ES-I3 (cell line): Measurements from ENCODE around the gene ZFP90.

Source experiments
- H3K36me3 ChIP-seq: 2 replicates; pipeline ENCODE4 v1.6.1; 2013; ENCODE audit warnings: mild to moderate bottlenecking, low read length, control low read depth, moderate library complexity; ENCODE audit not compliant: insufficient read depth
- H3K4me1 ChIP-seq: 2 replicates; pipeline ENCODE4 v1.6.1; 2013; ENCODE audit warnings: mild to moderate bottlenecking, control low read depth, low read length; ENCODE audit not compliant: insufficient read depth
- H3K9ac ChIP-seq: 2 replicates; pipeline ENCODE4 v1.6.1; 2013; ENCODE audit warnings: low read depth, mild to moderate bottlenecking, low read length, moderate library complexity
- H3K9me3 ChIP-seq: 2 replicates; pipeline ENCODE4 v1.6.1; 2013; ENCODE audit warnings: mild to moderate bottlenecking, low read length, moderate library complexity; ENCODE audit not compliant: control insufficient read depth, insufficient read depth

ZFP90 gene

DNA sequence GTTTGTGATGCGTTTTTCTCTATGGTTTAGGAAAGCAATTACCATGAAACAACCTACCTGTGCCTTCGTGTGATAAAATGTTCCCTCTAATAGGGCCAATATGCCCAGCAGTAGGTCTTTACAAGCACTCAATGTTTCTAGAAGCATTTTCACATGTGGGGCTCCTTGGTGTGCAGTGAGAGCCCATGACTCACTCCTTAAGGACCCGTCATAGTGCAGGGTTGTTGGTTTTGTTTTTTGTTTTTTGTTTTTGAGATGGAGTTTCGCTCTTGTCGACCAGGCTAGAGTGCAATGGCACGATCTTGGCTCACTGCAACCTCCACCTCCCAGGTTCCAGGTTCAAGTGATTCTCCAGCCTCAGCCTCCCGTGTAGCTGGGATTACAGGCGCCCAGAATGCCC is 31.1 kb upstream of the ZFP90 start:
- Histone ChIP-seq H3K9me3 (no peaks in the 10 kb centered on the region), H3K4me1 (peaks cover 5% of the 10 kb centered on the region), H3K9ac (no peak overlapping the region), H3K36me3 (no peaks in the 10 kb centered on the region)

DNA sequence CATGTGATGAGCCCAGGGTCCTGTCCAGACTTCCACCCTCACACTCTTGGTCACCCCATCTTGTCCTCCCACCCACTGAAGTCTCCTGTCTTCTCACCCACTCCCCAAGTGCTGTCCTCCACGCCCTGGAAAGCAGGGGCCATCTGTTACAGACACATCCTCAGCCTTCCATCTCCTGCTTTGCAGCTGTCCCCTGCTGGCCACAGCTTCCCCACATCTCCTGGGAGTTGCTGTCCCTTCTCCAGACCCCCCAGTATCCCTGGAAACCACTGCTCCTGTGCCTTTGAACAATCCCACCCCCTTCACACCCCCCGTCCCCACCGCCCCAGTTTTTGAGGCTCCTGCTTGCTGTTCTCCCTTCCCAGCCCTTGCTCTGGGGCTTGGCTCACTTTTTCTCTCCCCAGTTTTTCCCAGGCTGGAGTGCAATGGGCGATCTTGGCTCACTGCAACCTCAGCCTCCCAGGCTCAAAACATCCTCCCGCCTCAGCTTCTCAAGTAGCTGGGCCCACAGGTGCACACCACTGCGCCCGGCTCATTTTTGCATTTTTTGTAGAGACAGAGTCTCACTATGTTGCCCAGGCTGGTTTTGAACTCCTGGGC is 30.4 kb upstream of the ZFP90 start:
- H3K9me3 ChIP-seq, result no peaks in the 10 kb centered on the region
- H3K4me1 ChIP-seq, result peaks cover 5% of the 10 kb centered on the region
- no peaks in the 10 kb centered on the region for H3K36me3 ChIP-seq
- no peak overlapping the region for H3K9ac ChIP-seq

DNA sequence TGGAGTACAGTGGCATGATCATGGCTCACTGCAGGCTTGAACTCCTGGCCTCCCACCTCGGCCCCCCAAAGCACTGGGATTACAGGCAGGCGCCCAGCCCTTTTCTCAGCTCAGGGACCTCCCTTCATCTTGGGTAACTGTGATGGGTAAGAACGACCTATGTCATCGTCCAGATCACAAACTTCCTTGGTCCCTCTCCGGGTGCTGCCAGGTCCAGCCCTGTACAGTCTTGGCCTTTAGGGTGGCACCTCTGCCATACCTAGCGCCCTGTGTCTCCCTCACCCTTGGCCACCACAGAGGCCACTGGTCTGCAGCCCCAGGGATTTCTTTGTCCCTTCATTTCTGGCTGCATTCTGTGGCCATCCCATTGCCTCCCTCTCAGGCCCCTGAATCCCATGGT is 29.7 kb upstream of the ZFP90 start:
- no peak overlapping the region for H3K9ac ChIP-seq
- peaks cover 5% of the 10 kb centered on the region for H3K4me1 ChIP-seq
- H3K9me3 ChIP-seq, result no peaks in the 10 kb centered on the region
- H3K36me3 ChIP-seq, result no peaks in the 10 kb centered on the region

DNA sequence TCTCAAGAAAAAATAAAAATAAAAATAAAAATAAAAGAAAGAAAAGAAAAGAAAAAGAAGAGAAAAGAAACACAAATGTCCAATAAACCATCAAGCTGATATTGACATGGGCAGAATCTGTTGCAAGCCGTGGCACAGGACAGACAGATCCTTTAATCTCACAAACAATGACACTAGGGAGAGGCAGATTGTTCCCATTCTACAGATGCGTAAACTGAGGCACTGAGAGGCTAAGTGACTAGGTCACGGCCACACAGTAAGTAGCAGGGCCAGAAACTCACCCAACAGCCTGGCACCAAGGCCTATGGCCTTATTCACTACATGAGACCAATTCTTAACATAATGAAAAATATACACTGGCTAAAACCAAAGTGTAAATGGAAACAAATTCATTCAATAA is 28.3 kb upstream of the ZFP90 start:
- H3K4me1 ChIP-seq, result peaks cover 5% of the 10 kb centered on the region
- H3K9ac ChIP-seq, result no peak overlapping the region
- no peaks in the 10 kb centered on the region for H3K36me3 ChIP-seq
- no peaks in the 10 kb centered on the region for H3K9me3 ChIP-seq

DNA sequence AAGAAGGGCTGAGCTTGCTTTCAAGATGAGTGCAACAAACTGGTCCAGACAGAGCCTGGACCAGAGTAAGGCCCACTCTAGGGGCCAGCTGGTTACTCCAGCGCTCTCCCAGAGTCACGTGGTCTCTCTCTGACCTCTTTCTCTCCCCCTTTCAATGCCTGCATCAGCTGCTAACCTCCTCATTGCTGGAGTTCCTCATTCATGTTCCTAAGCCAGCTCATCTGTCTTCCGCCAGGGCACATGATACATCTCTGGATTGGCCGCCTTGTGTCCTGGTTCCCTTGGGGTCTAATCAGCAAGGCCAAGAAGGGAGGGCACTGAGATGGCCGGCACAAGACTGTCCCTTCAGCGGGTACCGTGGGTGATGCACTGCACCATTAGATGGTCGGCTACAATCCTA is 26.9 kb upstream of the ZFP90 start:
- no peaks in the 10 kb centered on the region for H3K36me3 ChIP-seq
- no peaks in the 10 kb centered on the region for H3K9me3 ChIP-seq
- no peak overlapping the region for H3K9ac ChIP-seq
- H3K4me1 ChIP-seq, result peaks cover 5% of the 10 kb centered on the region

DNA sequence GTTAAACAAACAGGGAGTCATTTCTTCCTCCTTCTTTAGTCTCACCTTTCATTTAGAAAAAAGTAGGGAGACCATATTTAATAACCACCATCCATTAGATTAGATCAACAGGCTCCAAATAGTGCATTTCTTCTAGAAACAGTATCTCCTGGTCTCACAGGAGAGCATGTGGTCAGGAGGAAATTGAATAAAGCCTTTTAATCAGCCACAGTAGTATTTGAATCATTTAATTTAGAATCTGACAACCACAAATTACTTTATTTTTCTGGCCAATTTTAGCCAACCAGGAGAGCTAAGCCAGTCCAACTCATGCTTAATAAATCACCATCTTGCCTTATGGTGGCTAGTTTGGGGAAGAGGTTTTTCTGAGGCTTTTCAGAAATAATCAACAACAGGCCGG is 26.3 kb upstream of the ZFP90 start:
- Histone ChIP-seq H3K9me3 (no peaks in the 10 kb centered on the region), H3K36me3 (no peaks in the 10 kb centered on the region), H3K4me1 (peaks cover 3% of the 10 kb centered on the region), H3K9ac (no peak overlapping the region)

DNA sequence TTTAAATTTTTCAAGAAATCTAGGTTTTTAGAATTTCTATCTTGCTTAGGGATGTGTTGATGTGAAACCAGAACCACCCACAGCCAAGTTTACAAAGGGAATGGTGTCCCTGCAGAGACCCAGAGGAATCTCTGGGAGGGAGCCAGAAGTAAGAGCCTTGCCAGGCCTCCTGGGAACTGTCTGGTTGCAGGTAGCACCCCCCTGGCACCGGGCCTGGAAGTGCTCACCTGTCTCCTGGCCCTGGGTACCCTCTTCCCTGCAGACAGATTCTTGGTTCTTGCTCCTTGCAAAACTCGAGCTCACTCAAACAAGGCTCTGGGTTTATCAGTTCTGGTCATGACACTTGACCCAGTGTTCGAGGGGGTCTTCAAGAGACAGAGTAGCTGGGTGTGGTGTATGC is 24.6 kb upstream of the ZFP90 start:
- Histone ChIP-seq H3K4me1 (no peaks in the 10 kb centered on the region), H3K9ac (no peak overlapping the region)

DNA sequence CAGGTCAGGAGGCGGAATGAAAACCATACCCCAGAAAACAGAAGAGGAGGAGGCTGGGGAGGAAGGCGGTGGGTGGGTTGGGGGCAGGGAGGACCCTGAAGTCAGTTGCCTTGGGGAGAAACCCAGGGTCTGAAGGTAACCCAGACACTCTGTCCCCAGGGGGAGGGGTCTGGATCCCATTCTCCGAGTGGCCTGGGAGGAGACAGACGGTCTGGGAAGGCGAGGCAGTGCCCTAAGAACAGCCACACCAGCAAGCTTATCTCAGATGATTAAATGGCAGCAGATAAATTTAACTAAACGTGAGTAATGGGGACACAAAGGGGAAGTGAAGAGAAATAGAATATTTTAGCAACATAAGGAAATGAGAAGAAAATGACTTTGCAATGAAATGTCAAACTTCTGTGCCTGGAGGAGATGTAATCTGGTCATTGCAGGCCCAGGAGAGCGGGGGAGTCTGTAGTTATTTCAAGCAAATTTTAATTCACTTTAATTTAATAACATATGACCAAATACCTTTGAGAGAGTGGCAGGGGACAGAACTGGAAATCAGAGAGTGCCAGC is 21.4 kb upstream of the ZFP90 start:
- Histone ChIP-seq H3K9me3 (no peaks in the 10 kb centered on the region), H3K36me3 (no peaks in the 10 kb centered on the region), H3K4me1 (no peaks in the 10 kb centered on the region), H3K9ac (no peak overlapping the region)

More for the DNA sequence above, 24.6 kb upstream of the ZFP90 start:
- H3K9me3 ChIP-seq, result no peaks in the 10 kb centered on the region
- H3K36me3 ChIP-seq, result no peaks in the 10 kb centered on the region

DNA sequence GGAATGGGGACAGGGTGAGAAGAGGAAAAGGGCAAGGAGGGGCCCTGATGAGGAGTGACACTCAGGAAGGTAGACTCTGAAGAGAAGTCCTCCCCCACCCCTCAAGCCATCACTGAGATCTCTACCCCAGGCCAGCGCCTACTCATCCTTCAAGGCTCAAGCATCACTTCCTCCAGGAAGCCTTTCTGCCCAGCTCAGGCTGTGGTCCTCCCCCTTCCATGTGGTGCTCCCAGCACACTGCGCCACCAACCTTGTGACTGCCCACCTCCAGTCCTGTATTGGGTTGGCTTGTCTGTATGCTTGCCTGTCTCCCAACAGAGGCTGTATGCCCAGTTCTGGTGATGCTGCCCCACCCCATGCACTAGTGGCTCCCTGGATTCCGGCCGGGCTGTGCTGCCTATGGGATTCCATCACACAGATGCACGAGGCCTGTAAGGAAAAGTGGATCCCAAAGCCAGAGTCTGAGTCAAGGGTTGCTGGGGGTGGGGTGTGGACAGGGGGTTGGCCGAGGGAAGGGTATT is 19.8 kb upstream of the ZFP90 start:
- no peak overlapping the region for H3K9ac ChIP-seq
- H3K9me3 ChIP-seq, result no peaks in the 10 kb centered on the region
- no peaks in the 10 kb centered on the region for H3K36me3 ChIP-seq
- no peaks in the 10 kb centered on the region for H3K4me1 ChIP-seq

DNA sequence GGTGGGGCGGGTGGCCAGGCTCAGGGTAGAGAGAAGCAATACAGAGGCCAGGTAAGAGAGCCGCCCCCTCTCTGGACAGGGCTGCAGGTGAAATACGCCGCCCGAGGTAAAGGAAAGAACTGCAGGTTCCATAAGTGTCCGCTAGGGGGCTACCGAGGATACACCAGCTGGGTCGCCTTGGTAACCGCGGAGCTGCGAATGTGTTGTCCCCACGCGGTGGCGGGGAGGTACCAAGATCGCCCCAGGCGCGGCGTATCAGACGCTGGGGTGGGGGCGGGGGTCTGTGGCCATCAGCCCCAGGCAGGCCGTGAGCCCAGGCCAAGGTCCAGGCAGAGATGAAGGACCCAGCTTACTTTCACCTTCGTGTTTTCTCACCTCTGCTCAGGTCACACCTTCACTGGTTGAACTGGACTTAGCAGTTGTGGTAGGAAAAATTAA is 18.4 kb upstream of the ZFP90 start:
- no peaks in the 10 kb centered on the region for H3K36me3 ChIP-seq
- H3K4me1 ChIP-seq, result no peaks in the 10 kb centered on the region
- no peaks in the 10 kb centered on the region for H3K9me3 ChIP-seq
- peak overlapping the region; percentile 4; the same call in 1 of the 2 replicates for H3K9ac ChIP-seq

DNA sequence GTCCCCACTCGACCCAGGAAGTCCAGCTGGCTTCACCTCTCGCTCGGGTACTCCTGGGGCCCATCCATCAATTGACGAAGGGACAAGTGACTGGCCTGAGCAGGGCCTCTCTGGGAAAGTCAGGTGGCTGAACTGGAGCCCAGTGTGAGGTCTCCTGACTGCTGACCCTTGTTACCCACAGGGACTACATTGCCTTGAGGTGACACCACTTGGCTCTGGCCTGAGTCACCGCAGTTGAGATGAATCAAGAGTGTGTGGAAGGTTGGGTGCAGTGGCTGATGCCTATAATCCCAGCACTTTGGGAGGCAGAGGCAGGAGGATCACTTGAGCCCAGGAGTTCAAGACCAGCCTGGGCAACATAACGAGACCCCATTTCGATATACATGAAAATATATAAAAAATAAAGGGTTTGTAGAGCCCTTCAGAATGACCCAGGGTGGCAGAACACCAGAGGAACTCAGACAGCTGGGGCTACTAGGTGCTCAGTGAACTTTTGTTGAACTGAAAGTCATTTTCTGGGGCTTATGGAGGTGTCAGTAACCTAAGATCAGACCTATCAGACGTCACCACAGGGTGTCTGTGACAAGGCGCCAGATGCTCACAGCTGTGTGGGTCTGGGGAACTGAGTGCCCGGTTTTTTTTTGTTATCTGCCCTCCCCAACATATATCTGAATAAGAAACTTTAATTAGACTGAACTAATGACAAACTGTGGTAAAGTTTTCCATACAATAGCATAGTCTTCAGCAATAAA is 14.8 kb upstream of the ZFP90 start:
- no peaks in the 10 kb centered on the region for H3K9me3 ChIP-seq
- no peaks in the 10 kb centered on the region for H3K36me3 ChIP-seq
- no peak overlapping the region for H3K9ac ChIP-seq
- H3K4me1 ChIP-seq, result no peaks in the 10 kb centered on the region

DNA sequence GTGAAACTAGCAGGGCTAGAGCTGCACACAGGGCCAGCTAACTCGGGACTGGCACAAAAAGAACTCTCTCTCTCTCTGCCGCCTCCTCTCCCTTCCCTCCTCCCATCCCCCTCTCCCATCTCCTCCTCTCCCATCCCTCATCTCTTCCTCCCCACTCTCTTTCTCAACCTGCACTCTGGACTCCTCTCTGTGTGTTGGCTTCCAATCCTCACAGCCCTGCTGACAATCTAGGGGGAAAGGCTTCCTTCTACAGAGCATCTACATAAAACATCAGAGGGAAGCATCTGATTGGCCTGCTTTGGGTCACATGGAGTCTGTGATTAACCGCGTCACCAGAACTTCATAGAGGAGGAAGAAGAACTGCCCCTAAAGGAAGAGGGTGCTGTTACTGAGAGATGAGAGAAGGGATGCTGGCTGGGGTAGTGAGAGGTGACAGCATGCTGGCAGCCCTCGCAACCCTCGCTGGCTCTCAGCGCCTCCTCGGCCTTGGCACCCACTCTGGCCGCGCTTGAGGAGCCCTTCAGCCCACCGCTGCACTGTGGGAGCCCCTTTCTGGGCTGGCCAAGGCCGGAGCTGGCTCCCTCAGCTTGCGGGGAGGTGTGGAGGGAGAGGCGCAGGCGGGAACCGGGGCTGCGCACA is 12.8 kb upstream of the ZFP90 start:
- no peaks in the 10 kb centered on the region for H3K9me3 ChIP-seq
- no peak overlapping the region for H3K9ac ChIP-seq
- no peaks in the 10 kb centered on the region for H3K4me1 ChIP-seq
- H3K36me3 ChIP-seq, result no peaks in the 10 kb centered on the region

DNA sequence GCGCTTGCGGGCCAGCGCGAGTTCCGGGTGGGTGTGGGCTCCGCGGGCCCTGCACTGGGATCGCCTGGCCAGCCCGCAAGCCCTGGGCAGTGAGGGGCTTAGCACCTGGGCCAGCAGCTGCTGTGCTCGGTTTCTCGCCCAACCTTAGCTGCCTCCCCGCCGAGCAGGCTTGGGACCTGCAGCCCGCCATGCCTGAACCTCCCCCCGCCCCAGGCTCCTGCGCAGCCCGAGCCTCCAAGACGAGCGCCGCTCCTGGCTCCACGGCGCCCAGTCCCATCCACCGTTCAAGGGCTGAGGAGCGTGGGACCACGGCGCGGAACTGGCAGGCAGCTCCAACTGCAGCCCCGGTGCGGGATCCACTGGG is 12.3 kb upstream of the ZFP90 start:
- Histone ChIP-seq H3K4me1 (no peaks in the 10 kb centered on the region), H3K36me3 (no peaks in the 10 kb centered on the region), H3K9ac (no peak overlapping the region), H3K9me3 (no peaks in the 10 kb centered on the region; the same call in 1 of the 2 replicates)

DNA sequence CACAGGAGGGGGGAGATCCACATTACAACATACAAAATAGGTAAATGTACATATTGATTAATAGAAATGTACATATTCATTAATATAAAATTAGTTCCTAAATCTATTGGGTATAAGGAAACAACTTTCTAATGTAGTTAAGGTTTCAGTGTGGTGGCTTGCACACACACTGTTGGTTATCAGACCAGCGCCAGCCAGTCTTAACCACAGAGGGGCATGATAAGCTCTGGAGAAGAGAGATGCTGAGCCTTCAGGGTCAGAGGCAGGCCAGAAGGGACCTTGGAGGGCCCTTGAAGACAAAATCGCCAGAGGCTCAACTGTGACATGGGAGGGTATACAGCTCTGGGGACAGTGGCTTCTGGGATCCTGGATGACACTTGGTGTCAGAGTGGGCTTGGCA is 10.9 kb upstream of the ZFP90 start:
- Histone ChIP-seq H3K9ac (no peak overlapping the region), H3K9me3 (no peaks in the 10 kb centered on the region; the same call in 1 of the 2 replicates), H3K36me3 (no peaks in the 10 kb centered on the region), H3K4me1 (no peaks in the 10 kb centered on the region)
